GM23248 (cell line): ENCODE data around the gene DDX11. TPM values are rescaled to one million over a fixed set of nuclear protein-coding genes. Genes with fewer than 3 reads are reported as not detected.
"Not testable (repeated sequence)": the region's sequence is repeated elsewhere in the genome, so short reads cannot be mapped to it uniquely, and the experiment has no call there.

ENCODE experiments used
- DNase-seq: peaks from one replicate; pipeline ENCODE4 v3.0.0-alpha.2; 2015
- H2AFZ ChIP-seq: fragments of 200-600 bp; sonication (generic); 2 replicates; pipeline ENCODE4 v1.6.1; 2016; ENCODE audit warnings: antibody characterized with exemption
- H3F3A ChIP-seq: fragments of 200-600 bp; sonication (generic); 2 replicates; pipeline ENCODE4 v1.6.1; 2016; ENCODE audit warnings: mild to moderate bottlenecking, antibody characterized with exemption, mixed run types; ENCODE audit not compliant: insufficient read depth
- H3K27ac ChIP-seq: fragments of 200-600 bp; sonication (generic); 2 replicates; pipeline ENCODE4 v1.5.1; 2016; ENCODE audit warnings: mild to moderate bottlenecking
- H3K27me3 ChIP-seq: fragments of 200-600 bp; sonication (generic); replicated peaks from 2 replicates; pipeline ENCODE4 v1.6.1; 2016; ENCODE audit warnings: mild to moderate bottlenecking; ENCODE audit not compliant: insufficient read depth
- H3K36me3 ChIP-seq: fragments of 200-600 bp; sonication (generic); 2 replicates; pipeline ENCODE4 v1.6.1; 2016; ENCODE audit warnings: low read depth, mild to moderate bottlenecking
- H3K4me1 ChIP-seq: fragments of 200-600 bp; sonication (generic); 2 replicates; pipeline ENCODE4 v1.6.1; 2016; ENCODE audit warnings: mild to moderate bottlenecking; ENCODE audit not compliant: insufficient read depth
- H3K4me2 ChIP-seq: fragments of 200-600 bp; sonication (generic); one replicate; pipeline ENCODE4 v1.6.1; 2016; ENCODE audit warnings: mild to moderate bottlenecking; ENCODE audit not compliant: unreplicated experiment
- H3K4me3 ChIP-seq: fragments of 200-600 bp; sonication (generic); 2 replicates; pipeline ENCODE4 v1.5.1; 2016; ENCODE audit warnings: mild to moderate bottlenecking
- H3K79me2 ChIP-seq: fragments of 200-600 bp; sonication (generic); 2 replicates; pipeline ENCODE4 v1.6.1; 2016; ENCODE audit warnings: mild to moderate bottlenecking; ENCODE audit not compliant: insufficient read depth
- H3K9ac ChIP-seq: fragments of 200-600 bp; sonication (generic); 2 replicates; pipeline ENCODE4 v1.6.1; 2016; ENCODE audit warnings: mild to moderate bottlenecking
- H3K9me2 ChIP-seq: fragments of 200-600 bp; sonication (generic); 2 replicates; pipeline ENCODE4 v1.6.1; 2016; ENCODE audit warnings: mixed run types, mild to moderate bottlenecking, moderate library complexity; ENCODE audit not compliant: insufficient read depth
- H3K9me3 ChIP-seq: fragments of 200-600 bp; sonication (generic); one replicate; pipeline ENCODE4 v1.6.1; 2017; ENCODE audit warnings: low read depth
- H4K20me1 ChIP-seq: fragments of 200-600 bp; sonication (generic); 2 replicates; pipeline ENCODE4 v1.6.0; 2016; ENCODE audit not compliant: insufficient read depth
- WGBS, 2 experiments: methylation state at CpG; one replicate each; pipeline ENCODE4 v1.1.6; 2015 to 2017; ENCODE audit warnings: low lambda C conversion rate in 2 of 2, low coverage in 1 of 2; ENCODE audit errors: missing lambda C conversion rate in 2 of 2; 5-methylcytosine and 5-hydroxymethylcytosine counted together
- in situ Hi-C: fragments of 300-500 bp; cut with MboI; formaldehyde crosslinking; loops from 2 replicates; pipeline ENCODE4 v1.15.0; 2020
- polyA plus RNA-seq: library from polyadenylated mRNA; unstranded; fragments of >200 nt; fragmentation: Nextera tagmentation; extraction: Ambion mirVana; gene quantifications from 2 replicates; pipeline ENCODE4 v1.2.1, GENCODE V29; 2016
- total RNA-seq: library from RNA; depleted of rRNA; stranded (reverse); fragments of >200 nt; shearing (Covaris generic); gene quantifications from 2 replicates; pipeline ENCODE4 v1.2.3, GENCODE V29; 2014

Gene DDX11
- total and polyA plus RNA-seq, 2 experiments from 2014 or later, result 5.0 to 6.1 TPM

- H3K27ac ChIP-seq, H3K9me3 ChIP-seq, DNase-seq, H3K27me3 ChIP-seq, H3K4me1 ChIP-seq, H3K9ac ChIP-seq, H2AFZ ChIP-seq, H4K20me1 ChIP-seq, H3F3A ChIP-seq, H3K79me2 ChIP-seq, H3K9me2 ChIP-seq, H3K4me2 ChIP-seq, in situ Hi-C loops, H3K36me3 ChIP-seq, H3K4me3 ChIP-seq: not testable (repeated sequence)
- WGBS, 2 experiments, result 69 to 72% methylated on average over 5 of the region's 5 CpGs
These were observed 24.7 kb downstream of the DDX11 start for GRCh38 chr12:31098363-31098762.

DNA sequence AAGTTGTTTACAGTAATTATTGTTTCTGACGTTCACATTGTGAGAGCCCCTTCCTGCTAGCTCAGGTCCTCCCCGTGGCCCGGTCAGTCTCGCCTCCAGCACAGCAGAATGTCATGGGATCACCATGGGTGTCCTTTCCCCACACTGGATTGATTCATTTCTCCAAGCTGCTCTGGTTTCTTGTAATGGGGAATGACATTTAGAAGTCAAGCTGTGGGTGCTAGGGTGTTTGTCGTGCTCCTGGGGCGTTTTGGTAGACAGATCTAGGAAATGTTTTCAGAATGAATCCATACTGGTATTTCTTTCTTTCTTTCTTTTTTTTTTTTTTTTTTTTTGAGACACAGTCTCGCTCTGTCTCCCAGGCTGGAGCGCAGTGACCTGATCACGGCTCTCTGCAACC is 25.1 kb downstream of the DDX11 start:
- H4K20me1 ChIP-seq, H3K27ac ChIP-seq, in situ Hi-C loops, H3K79me2 ChIP-seq, H3F3A ChIP-seq, H2AFZ ChIP-seq, H3K4me2 ChIP-seq, H3K4me3 ChIP-seq, DNase-seq, H3K9me3 ChIP-seq, H3K9me2 ChIP-seq, H3K9ac ChIP-seq, H3K36me3 ChIP-seq, H3K27me3 ChIP-seq, H3K4me1 ChIP-seq: not testable (repeated sequence)
- 80 to 83% methylated on average over 6 to 9 of the region's 9 CpGs for WGBS, 2 experiments

- H4K20me1 ChIP-seq, H3K9me2 ChIP-seq: not testable (repeated sequence)
- 82 to 83% methylated on average over 2 of the region's 2 CpGs for WGBS, 2 experiments
These were observed 25.8 kb downstream of the DDX11 start for GRCh38 chr12:31099434-31099833.

DNA sequence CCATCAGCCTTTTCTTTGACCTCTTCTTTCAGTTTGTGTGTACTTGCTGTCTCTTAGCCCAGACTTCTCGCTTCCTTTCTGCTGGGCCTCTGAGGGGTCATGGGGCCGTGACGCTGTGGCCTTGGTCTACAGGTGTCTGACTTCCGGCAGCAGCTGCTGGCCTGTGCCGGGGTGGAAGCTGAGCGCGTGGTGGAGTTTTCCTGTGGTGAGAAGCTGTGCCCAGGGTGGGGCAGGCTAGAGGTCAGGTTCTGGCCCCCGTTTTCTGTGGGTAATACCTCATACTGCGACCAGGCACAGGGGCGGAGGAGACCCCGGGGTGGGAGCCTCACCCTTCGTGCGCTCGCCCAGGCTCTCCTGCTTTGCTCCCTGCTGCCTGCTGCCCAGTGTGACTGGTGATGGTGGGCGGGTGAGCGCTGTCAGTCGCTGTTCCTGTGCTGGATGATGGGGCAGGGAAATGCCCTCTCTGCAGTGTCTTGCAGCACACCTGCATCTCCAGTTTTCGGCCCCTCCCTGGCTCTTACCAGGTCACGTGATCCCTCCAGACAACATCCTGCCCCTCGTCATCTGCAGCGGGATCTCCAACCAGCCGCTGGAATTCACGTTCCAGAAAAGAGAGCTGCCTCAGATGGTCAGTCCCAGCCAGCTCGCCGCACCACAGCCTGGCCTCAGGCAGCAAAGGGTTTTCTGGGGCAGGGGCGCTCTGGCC is 27.0 kb downstream of the DDX11 start:
- in situ Hi-C loops, H3K4me2 ChIP-seq, H2AFZ ChIP-seq, H3K79me2 ChIP-seq, H3K36me3 ChIP-seq, H3K4me1 ChIP-seq, H3F3A ChIP-seq, DNase-seq, H4K20me1 ChIP-seq, H3K27ac ChIP-seq, H3K4me3 ChIP-seq, H3K9me2 ChIP-seq, H3K27me3 ChIP-seq, H3K9ac ChIP-seq, H3K9me3 ChIP-seq: not testable (repeated sequence)
- WGBS, 2 experiments, result 92 to 93% methylated on average over 22 to 26 of the region's 26 CpGs

More at GRCh38 chr12:31099434-31099833, 25.8 kb downstream of the DDX11 start:
- H3F3A ChIP-seq, H3K79me2 ChIP-seq, H3K36me3 ChIP-seq, H3K4me2 ChIP-seq, in situ Hi-C loops, H3K9ac ChIP-seq, H3K4me3 ChIP-seq, H3K27ac ChIP-seq, H3K27me3 ChIP-seq, H3K4me1 ChIP-seq, H2AFZ ChIP-seq, H3K9me3 ChIP-seq, DNase-seq: not testable (repeated sequence)

GRCh38 chr12:31102125-31102524 is 28.5 kb downstream of the DDX11 start:
- WGBS, 2 experiments, result 77 to 84% methylated on average over 6 of the region's 8 CpGs
- H3K27ac ChIP-seq, H3K36me3 ChIP-seq, H3K4me1 ChIP-seq, H3K79me2 ChIP-seq, H2AFZ ChIP-seq, H4K20me1 ChIP-seq, H3K4me2 ChIP-seq, in situ Hi-C loops, H3K9me3 ChIP-seq, H3K9ac ChIP-seq, H3K27me3 ChIP-seq, H3K4me3 ChIP-seq, H3F3A ChIP-seq, DNase-seq, H3K9me2 ChIP-seq: not testable (repeated sequence)

- H3K9me3 ChIP-seq, H3K4me2 ChIP-seq, H3K79me2 ChIP-seq, H3K27me3 ChIP-seq, H3K4me1 ChIP-seq, H3K9me2 ChIP-seq, H3K36me3 ChIP-seq, H3K27ac ChIP-seq, H3F3A ChIP-seq, DNase-seq, H3K4me3 ChIP-seq, H4K20me1 ChIP-seq, in situ Hi-C loops, H2AFZ ChIP-seq, H3K9ac ChIP-seq: not testable (repeated sequence)
- 92 to 94% methylated on average over 9 of the region's 9 CpGs for WGBS, 2 experiments
These were observed 28.9 kb downstream of the DDX11 start for GRCh38 chr12:31102596-31102995.

DNA sequence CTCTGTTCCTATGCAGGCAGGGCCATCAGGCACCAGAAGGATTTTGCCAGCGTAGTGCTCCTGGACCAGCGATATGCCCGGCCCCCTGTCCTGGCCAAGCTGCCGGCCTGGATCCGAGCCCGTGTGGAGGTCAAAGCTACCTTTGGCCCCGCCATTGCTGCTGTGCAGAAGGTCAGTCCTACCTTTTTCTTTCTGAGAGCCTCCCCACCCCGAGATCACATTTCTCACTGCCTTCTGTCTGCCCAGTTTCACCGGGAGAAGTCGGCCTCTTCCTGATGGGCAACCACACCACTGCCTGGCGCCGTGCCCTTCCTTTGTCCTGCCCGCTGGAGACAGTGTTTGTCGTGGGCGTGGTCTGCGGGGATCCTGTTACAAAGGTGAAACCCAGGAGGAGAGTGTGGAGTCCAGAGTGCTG is 29.9 kb downstream of the DDX11 start:
- H3K9me2 ChIP-seq, H3K36me3 ChIP-seq, H3K27ac ChIP-seq, H3K9ac ChIP-seq, H3K79me2 ChIP-seq, DNase-seq, H3K4me1 ChIP-seq, in situ Hi-C loops, H4K20me1 ChIP-seq, H3F3A ChIP-seq, H3K27me3 ChIP-seq, H2AFZ ChIP-seq, H3K9me3 ChIP-seq, H3K4me2 ChIP-seq, H3K4me3 ChIP-seq: not testable (repeated sequence)
- WGBS, 2 experiments, result 82 to 94% methylated on average over 8 to 16 of the region's 16 CpGs

GRCh38 chr12:31104220-31104619 is 30.6 kb downstream of the DDX11 start:
- H2AFZ ChIP-seq, in situ Hi-C loops: not testable (repeated sequence)

More at GRCh38 chr12:31104220-31104619, 30.6 kb downstream of the DDX11 start:
- not testable (repeated sequence) for H3K9me2 ChIP-seq, H3K36me3 ChIP-seq, H3K9me3 ChIP-seq, H3F3A ChIP-seq, H3K4me3 ChIP-seq, H4K20me1 ChIP-seq, H3K27me3 ChIP-seq, H3K9ac ChIP-seq, H3K4me2 ChIP-seq, H3K4me1 ChIP-seq, DNase-seq, H3K79me2 ChIP-seq, H3K27ac ChIP-seq
- 64 to 67% methylated on average over 3 of the region's 4 CpGs for WGBS, 2 experiments
